Neuronal stem cell (in vitro differentiated cells): ENCODE results near the gene COQ2.

Experiments
- DNase-seq: peaks from one replicate; pipeline ENCODE4 v3.0.0-alpha.2; 2013; ENCODE audit warnings: low spot score
- H2AFZ ChIP-seq: one replicate; pipeline ENCODE4 v1.6.1; 2013; ENCODE audit warnings: mild to moderate bottlenecking, low read length, inconsistent platforms
- H2AK5ac ChIP-seq: 2 replicates; pipeline ENCODE4 v1.6.1; 2013; ENCODE audit warnings: low read depth, mild to moderate bottlenecking, inconsistent platforms, low read length, moderate library complexity, mixed read lengths
- H2BK120ac ChIP-seq: 2 replicates; pipeline ENCODE4 v1.6.1; 2013; ENCODE audit warnings: low read depth, mild to moderate bottlenecking, inconsistent platforms, low read length, moderate library complexity, mixed read lengths
- H2BK12ac ChIP-seq: one replicate; pipeline ENCODE4 v1.6.1; 2013; ENCODE audit warnings: low read length, inconsistent platforms
- H2BK15ac ChIP-seq: 2 replicates; pipeline ENCODE4 v1.6.1; 2013; ENCODE audit warnings: mild to moderate bottlenecking, low read length, inconsistent platforms, mixed read lengths
- H2BK5ac ChIP-seq: one replicate; pipeline ENCODE4 v1.6.1; 2013; ENCODE audit warnings: inconsistent platforms, mild to moderate bottlenecking, low read length, moderate library complexity
- H3K14ac ChIP-seq: one replicate; pipeline ENCODE4 v1.6.1; 2013; ENCODE audit warnings: low read length, inconsistent platforms
- H3K18ac ChIP-seq: 2 replicates; pipeline ENCODE4 v1.6.1; 2013; ENCODE audit warnings: low read length, inconsistent platforms
- H3K23ac ChIP-seq: 2 replicates; pipeline ENCODE4 v1.6.1; 2013; ENCODE audit warnings: low read depth, mild to moderate bottlenecking, mixed read lengths, low read length, inconsistent platforms; ENCODE audit not compliant: poor library complexity
- H3K27ac ChIP-seq: replicated peaks from 3 replicates; pipeline ENCODE4 v1.5.1; 2013; ENCODE audit warnings: low read length, inconsistent platforms
- H3K27me3 ChIP-seq, 3 experiments: 2 replicates each; pipeline ENCODE4 v1.6.1; 2013; ENCODE audit warnings: low read length in 3 of 3, mild to moderate bottlenecking in 2 of 3, inconsistent platforms in 1 of 3, low read depth in 1 of 3, mixed read lengths in 1 of 3, moderate library complexity in 1 of 3; ENCODE audit not compliant: control insufficient read depth in 3 of 3, insufficient read depth in 3 of 3
- H3K36me3 ChIP-seq, 2 donors: replicated peaks in 1 of 2; 2 replicates each; pipeline ENCODE4 v1.6.1; 2013; ENCODE audit warnings: low read length in 2 of 2; ENCODE audit not compliant: control insufficient read depth in 2 of 2, insufficient read depth in 2 of 2
- H3K4ac ChIP-seq: 2 replicates; pipeline ENCODE4 v1.6.1; 2013; ENCODE audit warnings: inconsistent platforms, mild to moderate bottlenecking, low read length, moderate library complexity
- H3K4me1 ChIP-seq, 2 donors: 1 replicate in 1 of 2; 2 replicates in 1 of 2; pipeline ENCODE4 v1.6.1; 2013; ENCODE audit warnings: low read length in 2 of 2, low read depth in 1 of 2; ENCODE audit not compliant: control insufficient read depth in 2 of 2, insufficient read depth in 1 of 2
- H3K4me2 ChIP-seq: one replicate; pipeline ENCODE4 v1.6.1; 2013; ENCODE audit warnings: mild to moderate bottlenecking, low read length, inconsistent platforms; ENCODE audit not compliant: insufficient read depth, poor library complexity, severe bottlenecking
- H3K4me3 ChIP-seq, 2 donors: 2 replicates each; pipeline ENCODE4 v1.5.1; 2013; ENCODE audit warnings: low read length in 2 of 2, mild to moderate bottlenecking in 2 of 2, inconsistent platforms in 1 of 2, moderate library complexity in 1 of 2
- H3K79me1 ChIP-seq: one replicate; pipeline ENCODE4 v1.6.1; 2013; ENCODE audit warnings: low read depth, mild to moderate bottlenecking, inconsistent platforms, low read length, moderate library complexity
- H3K9ac ChIP-seq: one replicate; pipeline ENCODE4 v1.6.1; 2013; ENCODE audit warnings: mild to moderate bottlenecking, low read depth, low read length, inconsistent platforms; ENCODE audit not compliant: poor library complexity
- H3K9me3 ChIP-seq, 2 donors: replicated peaks in 1 of 2; 2 replicates each; pipeline versions ENCODE3 to v1.6.1; 2013; ENCODE audit warnings: low read length in 2 of 2, mild to moderate bottlenecking in 2 of 2, inconsistent platforms in 1 of 2, low read depth in 1 of 2, mixed read lengths in 1 of 2, moderate library complexity in 1 of 2; ENCODE audit not compliant: control insufficient read depth in 2 of 2, insufficient read depth in 1 of 2
- H4K8ac ChIP-seq: one replicate; pipeline ENCODE4 v1.6.1; 2013; ENCODE audit warnings: low read depth, mild to moderate bottlenecking, inconsistent platforms, low read length, moderate library complexity
- H4K91ac ChIP-seq: one replicate; pipeline ENCODE4 v1.6.1; 2013; ENCODE audit warnings: low read length, low read depth, mild to moderate bottlenecking, inconsistent platforms; ENCODE audit not compliant: poor library complexity
- WGBS, 2 donors: extraction: QIAGEN DNeasy Blood & Tissue Kit; methylation state at CpG; one replicate each; pipeline ENCODE4 v1.1.7; 2013; ENCODE audit warnings: missing lambda C conversion rate in 2 of 2, mixed read lengths in 1 of 2; ENCODE audit not compliant: insufficient read length in 2 of 2, insufficient replicate concordance in 1 of 2; ENCODE audit errors: extremely low coverage in 2 of 2; 5-methylcytosine and 5-hydroxymethylcytosine counted together

The COQ2 gene

DNA sequence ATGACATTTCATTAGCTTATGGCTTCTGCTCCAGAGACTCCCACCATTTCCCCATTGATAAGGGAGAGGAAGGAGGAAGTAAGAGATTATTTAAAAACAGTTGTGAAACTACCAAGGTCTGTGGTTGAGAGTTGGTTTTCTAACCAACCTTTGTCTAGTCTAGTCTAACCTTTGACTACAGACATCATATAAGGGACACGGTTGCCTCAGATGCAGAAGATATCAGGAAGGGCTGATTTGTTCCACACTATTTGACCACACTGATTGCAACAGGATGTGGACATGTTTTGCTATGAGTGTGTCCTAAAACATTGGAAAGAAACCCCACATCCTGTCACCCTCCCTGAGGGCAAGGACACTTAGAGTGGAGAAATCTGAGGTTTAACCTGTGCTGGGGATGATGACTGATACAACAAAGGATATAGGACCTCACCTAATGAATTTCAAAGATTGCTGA is 53.0 kb downstream of the COQ2 start:
- Histone ChIP-seq H3K4me1 (peaks cover 5 to 7% of the 10 kb centered on the region in 2 donors), H3K4ac (no peak overlapping the region), H3K27ac (no peak overlapping the region), H3K36me3 (no peaks in the 10 kb centered on the region), H3K79me1 (no peaks in the 10 kb centered on the region), H2BK12ac (no peak overlapping the region), H2BK15ac (no peak overlapping the region), H3K9me3 (no peaks in the 10 kb centered on the region), H2BK120ac (no peak overlapping the region), H3K4me2 (no peak overlapping the region), H3K23ac (no peak overlapping the region), H4K91ac (no peak overlapping the region), H3K9ac (no peak overlapping the region), H3K18ac (no peak overlapping the region), H3K27me3 (no peaks in the 10 kb centered on the region), H2AFZ (no peak overlapping the region), H4K8ac (no peak overlapping the region), H3K14ac (no peak overlapping the region), H2AK5ac (no peak overlapping the region), H3K4me3 (no peak overlapping the region), H2BK5ac (no peak overlapping the region)
- no CpG with 5 or more reads among the region's 1 CpG for WGBS, 2 donors
- no peak for DNase-seq

DNA sequence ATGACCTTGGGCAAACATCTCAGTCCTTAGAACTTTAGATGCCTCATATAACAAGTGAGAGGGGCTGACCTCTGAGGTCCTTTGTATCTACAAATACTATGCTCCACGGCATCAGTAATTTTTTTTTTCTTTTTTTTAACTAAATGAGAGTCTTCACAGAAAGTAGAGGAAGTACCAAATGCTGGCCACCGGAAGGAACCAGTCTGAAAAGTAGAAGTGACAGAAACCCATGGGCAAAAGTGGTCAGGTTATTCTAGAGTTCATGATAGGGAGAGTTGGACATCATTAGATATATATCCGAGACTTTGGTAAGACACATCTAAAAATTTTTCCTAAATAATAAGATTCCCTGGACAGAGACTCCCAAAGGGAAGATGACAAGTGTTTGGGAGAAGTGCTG is 53.7 kb downstream of the COQ2 start:
- H2AK5ac ChIP-seq: no peak overlapping the region
- H3K27ac ChIP-seq: no peak overlapping the region
- H3K14ac ChIP-seq: no peak overlapping the region
- no peak overlapping the region for H3K9ac ChIP-seq
- no peak overlapping the region for H3K4me2 ChIP-seq
- no peak overlapping the region for H2BK120ac ChIP-seq
- no peaks in the 10 kb centered on the region for H3K79me1 ChIP-seq
- no peak overlapping the region for H3K18ac ChIP-seq
- no peaks in the 10 kb centered on the region for H3K27me3 ChIP-seq
- H3K9me3 ChIP-seq: no peaks in the 10 kb centered on the region
- no peak for DNase-seq
- H3K4me3 ChIP-seq: no peak overlapping the region
- H3K23ac ChIP-seq: no peak overlapping the region
- no peak overlapping the region for H2BK5ac ChIP-seq
- no peak overlapping the region for H3K4ac ChIP-seq
- H2AFZ ChIP-seq: no peak overlapping the region
- H4K91ac ChIP-seq: no peak overlapping the region
- H2BK15ac ChIP-seq: no peak overlapping the region
- H2BK12ac ChIP-seq: no peak overlapping the region
- H4K8ac ChIP-seq: no peak overlapping the region
- peaks cover 5 to 7% of the 10 kb centered on the region in 2 donors for H3K4me1 ChIP-seq
- H3K36me3 ChIP-seq: no peaks in the 10 kb centered on the region
- WGBS, 2 donors: no CpG with 5 or more reads among the region's 3 CpGs

DNA sequence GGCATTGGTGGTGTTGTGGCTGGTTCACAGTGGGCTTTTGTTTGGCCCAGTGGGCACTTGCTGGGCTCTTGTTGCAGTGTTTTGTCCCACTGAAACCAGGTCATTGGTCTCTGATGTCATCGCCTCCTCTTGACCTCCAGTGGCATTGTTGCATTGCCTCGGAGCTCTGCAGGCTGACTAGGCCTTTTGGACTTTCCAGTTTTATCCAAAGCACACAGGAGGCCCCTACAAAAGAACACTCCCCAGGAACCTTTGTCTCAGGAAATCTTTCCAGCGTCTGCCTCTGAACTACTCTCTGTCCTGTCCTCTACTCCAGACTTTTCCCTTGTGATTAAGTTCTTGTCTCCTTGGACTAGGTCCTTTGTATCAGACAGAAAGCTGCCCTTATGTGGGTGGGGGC is 54.8 kb downstream of the COQ2 start:
- Histone ChIP-seq H3K14ac (no peak overlapping the region), H2AK5ac (no peak overlapping the region), H3K79me1 (no peaks in the 10 kb centered on the region), H3K36me3 (no peaks in the 10 kb centered on the region), H2BK12ac (no peak overlapping the region), H4K8ac (no peak overlapping the region), H2BK5ac (no peak overlapping the region), H3K27ac (no peak overlapping the region), H3K4me1 (peaks cover 5 to 7% of the 10 kb centered on the region in 2 donors), H3K9ac (no peak overlapping the region), H3K4ac (no peak overlapping the region), H3K4me3 (no peak overlapping the region), H3K9me3 (no peaks in the 10 kb centered on the region), H2BK15ac (no peak overlapping the region), H2AFZ (peak overlapping the region; percentile 52), H3K27me3 (no peaks in the 10 kb centered on the region), H4K91ac (no peak overlapping the region), H3K4me2 (no peak overlapping the region), H3K18ac (no peak overlapping the region), H3K23ac (no peak overlapping the region), H2BK120ac (no peak overlapping the region)
- WGBS, 2 donors: no CpG with 5 or more reads among the region's 3 CpGs
- no peak for DNase-seq

DNA sequence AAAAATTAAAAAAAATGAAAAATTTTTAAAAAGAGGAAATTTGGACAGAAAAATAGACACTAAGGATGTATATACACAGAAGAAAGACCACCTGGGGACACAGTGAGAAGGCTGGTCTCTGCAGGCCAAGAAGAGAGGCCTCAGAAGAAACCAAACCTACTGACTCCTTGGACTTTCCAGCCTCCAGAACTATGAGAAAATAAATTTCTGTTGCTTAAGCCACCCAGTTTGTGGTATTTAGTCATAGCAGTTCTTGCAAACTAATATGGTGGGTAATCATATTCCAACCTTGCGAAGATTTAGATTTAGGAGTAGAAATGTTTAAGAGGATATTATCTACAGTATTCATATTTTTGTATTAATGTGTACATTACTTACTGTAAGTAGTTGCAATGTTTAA is 56.4 kb downstream of the COQ2 start:
- no peak overlapping the region for H3K9ac ChIP-seq
- no peak overlapping the region for H2BK15ac ChIP-seq
- no peak overlapping the region for H3K4me3 ChIP-seq
- H3K9me3 ChIP-seq: no peaks in the 10 kb centered on the region
- no peak overlapping the region for H3K18ac ChIP-seq
- no peak overlapping the region for H4K8ac ChIP-seq
- no CpG with 5 or more reads among the region's 1 CpG for WGBS, 2 donors
- peaks cover 5 to 7% of the 10 kb centered on the region in 2 donors for H3K4me1 ChIP-seq
- no peak overlapping the region for H3K23ac ChIP-seq
- H2BK120ac ChIP-seq: no peak overlapping the region
- H3K4me2 ChIP-seq: no peak overlapping the region
- H3K27ac ChIP-seq: no peak overlapping the region
- H2BK12ac ChIP-seq: no peak overlapping the region
- no peak overlapping the region for H2BK5ac ChIP-seq
- no peaks in the 10 kb centered on the region for H3K27me3 ChIP-seq
- no peak for DNase-seq
- no peak overlapping the region for H3K4ac ChIP-seq
- H2AK5ac ChIP-seq: no peak overlapping the region
- no peak overlapping the region for H2AFZ ChIP-seq
- H3K36me3 ChIP-seq: no peaks in the 10 kb centered on the region
- no peaks in the 10 kb centered on the region for H3K79me1 ChIP-seq
- no peak overlapping the region for H4K91ac ChIP-seq
- no peak overlapping the region for H3K14ac ChIP-seq
